ENCODE results near the gene HELZ2.
A peak's percentile ranks its signal among the peaks of the same experiment; 100 is the strongest.
"Not testable (repeated sequence)": the region's sequence is repeated elsewhere in the genome, so short reads cannot be mapped to it uniquely, and the experiment has no call there.

Gene HELZ2

DNA sequence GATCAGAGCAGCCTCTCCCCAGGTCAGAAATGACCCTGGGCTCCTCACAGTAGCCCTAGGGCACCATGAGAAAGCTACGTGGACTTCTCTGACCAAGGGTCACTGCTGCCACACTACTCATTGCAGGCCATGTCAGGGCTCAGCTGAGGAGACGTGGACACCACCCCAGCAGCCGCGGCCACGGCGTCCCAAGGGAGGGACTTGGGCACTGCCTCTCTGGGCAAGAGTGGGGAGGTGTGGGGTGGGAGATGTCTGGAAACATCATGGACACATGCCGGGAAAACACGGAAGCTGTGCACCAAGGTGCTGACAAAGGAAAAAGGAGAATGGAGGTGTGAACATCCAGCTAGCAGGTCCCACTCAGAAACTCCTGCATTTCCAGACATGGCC lies 43.8 kb upstream of the HELZ2 start:
- no peak for TF ChIP-seq ZFX (IDR thresholded peaks at IDR 0.05; ENCODE audit: borderline replicate concordance)
- TF ChIP-seq, protein P1, sequence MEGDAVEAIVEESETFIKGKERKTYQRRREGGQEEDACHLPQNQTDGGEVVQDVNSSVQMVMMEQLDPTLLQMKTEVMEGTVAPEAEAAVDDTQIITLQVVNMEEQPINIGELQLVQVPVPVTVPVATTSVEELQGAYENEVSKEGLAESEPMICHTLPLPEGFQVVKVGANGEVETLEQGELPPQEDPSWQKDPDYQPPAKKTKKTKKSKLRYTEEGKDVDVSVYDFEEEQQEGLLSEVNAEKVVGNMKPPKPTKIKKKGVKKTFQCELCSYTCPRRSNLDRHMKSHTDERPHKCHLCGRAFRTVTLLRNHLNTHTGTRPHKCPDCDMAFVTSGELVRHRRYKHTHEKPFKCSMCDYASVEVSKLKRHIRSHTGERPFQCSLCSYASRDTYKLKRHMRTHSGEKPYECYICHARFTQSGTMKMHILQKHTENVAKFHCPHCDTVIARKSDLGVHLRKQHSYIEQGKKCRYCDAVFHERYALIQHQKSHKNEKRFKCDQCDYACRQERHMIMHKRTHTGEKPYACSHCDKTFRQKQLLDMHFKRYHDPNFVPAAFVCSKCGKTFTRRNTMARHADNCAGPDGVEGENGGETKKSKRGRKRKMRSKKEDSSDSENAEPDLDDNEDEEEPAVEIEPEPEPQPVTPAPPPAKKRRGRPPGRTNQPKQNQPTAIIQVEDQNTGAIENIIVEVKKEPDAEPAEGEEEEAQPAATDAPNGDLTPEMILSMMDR (IDR thresholded peaks at IDR 0.05): no peak
- H3K27ac ChIP-seq: no peak overlapping the region

DNA sequence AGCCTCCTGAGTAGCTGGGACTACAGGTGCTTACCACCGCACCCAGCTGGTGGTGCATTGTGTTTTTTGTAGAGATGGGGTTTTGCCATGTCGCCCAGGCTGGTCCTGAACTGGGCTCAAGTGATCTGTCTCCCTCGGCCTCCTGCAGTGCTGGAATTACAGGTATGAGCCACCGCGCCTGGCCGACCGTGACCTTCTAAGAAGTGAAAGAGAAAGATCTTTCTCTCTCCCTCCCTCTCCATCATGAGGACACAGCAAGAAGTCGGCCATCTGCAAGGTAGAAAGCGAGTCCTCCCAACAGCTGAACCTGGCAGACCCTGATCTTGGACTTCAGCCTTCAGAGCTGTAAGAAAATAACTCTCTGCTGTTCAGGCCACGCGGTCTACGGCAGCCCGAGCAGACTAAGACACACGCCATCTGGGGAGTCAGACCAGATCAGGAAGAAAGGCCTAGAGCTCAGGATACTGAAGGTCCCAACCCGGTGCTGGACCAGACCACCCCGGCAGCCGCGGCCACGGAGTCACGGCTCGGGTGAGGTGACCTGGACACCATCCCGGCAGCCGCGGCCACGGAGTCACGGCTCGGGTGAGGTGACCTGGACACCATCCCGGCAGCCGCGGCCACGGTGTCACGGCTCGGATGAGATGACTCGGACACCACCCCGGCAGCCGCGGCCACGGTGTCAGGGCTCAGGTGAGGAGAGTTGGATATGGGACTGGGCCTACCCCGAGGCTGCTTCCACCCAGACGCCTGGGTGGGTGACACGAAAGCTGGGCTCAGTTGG lies 43.2 kb upstream of the HELZ2 start:
- TF ChIP-seq, protein P1 (IDR thresholded peaks at IDR 0.05): no peak
- no peak for TF ChIP-seq ZFX (IDR thresholded peaks at IDR 0.05; ENCODE audit: borderline replicate concordance)
- H3K27ac ChIP-seq: no peak overlapping the region

DNA sequence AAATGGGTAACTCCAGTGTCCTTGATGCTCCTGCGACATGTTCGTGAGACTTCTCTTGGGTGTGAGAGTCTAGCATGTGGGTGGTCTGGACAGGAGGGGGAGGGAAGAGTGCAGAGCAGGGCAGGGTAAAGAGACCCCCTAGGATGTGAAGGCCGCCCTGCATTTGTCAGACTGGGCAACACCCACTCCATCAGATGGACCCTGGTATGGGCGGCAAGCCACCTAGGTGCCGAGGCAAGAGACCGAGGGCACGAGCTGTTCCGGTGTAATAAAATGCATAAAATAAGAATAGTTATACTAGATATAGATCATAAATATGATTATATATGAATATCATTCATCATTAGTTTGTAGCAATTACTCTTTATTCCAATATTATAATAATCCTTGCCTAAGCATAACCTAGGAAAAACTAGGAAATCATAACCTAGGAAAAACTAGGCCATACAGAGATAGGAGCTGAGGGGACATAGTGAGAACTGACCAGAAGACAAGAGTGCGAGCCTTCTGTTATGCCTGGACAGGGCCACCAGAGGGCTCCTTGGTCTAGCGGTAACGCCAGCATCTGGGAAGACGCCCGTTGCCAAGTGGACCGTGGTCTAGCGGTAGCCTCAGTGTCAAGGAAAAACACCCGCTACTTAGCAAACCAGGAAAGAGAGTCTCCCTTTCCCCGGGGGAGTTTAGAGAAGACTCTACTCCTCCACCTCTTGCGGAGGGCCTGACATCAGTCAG lies 40.0 kb upstream of the HELZ2 start:
- H3K27ac ChIP-seq: not testable (repeated sequence)
- TF ChIP-seq, protein P1 (IDR thresholded peaks at IDR 0.05): peak; percentile 48

DNA sequence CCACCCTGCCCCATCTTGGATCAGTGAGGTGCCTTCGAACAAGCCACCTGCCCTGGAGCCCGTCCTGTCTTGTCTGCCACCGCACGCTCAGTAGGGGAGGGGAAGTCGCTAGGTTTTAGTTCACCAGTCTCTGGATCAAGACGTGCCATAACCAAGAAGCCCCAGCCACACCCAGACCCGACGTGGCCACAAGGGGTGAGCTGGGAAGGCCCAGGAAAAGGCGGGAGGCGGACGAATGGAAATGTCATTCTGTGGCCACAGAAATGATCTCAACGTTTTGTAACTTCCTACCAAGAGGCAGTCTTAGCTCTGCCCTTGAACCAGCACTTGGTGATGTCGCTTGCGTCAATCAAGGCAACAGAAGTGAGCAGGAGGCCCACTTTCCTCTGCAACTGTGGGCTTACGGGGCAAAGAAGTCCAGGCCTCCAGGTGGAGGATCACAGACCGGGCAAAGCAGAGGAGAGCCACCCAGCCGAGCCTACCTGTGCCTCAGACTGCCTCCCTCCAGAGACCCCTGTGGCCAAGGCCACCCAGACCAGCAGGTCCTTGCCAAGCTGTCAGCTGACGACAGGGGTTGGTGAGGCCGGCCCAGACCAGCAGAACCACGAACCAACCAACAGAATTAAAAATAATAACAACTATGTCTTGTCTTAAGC lies 38.4 kb upstream of the HELZ2 start:
- no peak for TF ChIP-seq ZFX (IDR thresholded peaks at IDR 0.05; ENCODE audit: borderline replicate concordance)
- TF ChIP-seq, protein P1 (IDR thresholded peaks at IDR 0.05): no peak
- H3K27ac ChIP-seq: no peak overlapping the region

DNA sequence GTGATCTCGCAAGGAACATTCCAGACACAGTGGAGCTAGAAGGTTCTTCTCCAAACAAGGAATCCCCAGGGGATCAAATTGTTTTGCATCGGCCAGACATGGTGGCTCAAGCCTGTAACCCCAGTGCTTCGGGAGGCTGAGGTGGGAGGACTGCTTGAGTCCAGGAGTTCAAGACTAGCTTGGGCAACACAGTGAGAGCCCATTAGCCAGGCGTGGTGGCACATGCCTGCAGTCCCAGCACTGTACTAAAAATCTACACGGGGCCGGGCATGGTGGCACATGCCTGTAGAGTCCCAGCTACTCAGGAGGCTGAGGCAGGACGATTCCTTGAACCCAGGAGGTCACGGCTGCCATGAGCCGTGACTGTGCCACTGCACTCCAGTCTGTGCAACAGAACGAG lies 37.6 kb upstream of the HELZ2 start:
- H3K27ac ChIP-seq: no peak overlapping the region
- TF ChIP-seq ZFX (IDR thresholded peaks at IDR 0.05; ENCODE audit: borderline replicate concordance): no peak
- TF ChIP-seq, protein P1 (IDR thresholded peaks at IDR 0.05): no peak

DNA sequence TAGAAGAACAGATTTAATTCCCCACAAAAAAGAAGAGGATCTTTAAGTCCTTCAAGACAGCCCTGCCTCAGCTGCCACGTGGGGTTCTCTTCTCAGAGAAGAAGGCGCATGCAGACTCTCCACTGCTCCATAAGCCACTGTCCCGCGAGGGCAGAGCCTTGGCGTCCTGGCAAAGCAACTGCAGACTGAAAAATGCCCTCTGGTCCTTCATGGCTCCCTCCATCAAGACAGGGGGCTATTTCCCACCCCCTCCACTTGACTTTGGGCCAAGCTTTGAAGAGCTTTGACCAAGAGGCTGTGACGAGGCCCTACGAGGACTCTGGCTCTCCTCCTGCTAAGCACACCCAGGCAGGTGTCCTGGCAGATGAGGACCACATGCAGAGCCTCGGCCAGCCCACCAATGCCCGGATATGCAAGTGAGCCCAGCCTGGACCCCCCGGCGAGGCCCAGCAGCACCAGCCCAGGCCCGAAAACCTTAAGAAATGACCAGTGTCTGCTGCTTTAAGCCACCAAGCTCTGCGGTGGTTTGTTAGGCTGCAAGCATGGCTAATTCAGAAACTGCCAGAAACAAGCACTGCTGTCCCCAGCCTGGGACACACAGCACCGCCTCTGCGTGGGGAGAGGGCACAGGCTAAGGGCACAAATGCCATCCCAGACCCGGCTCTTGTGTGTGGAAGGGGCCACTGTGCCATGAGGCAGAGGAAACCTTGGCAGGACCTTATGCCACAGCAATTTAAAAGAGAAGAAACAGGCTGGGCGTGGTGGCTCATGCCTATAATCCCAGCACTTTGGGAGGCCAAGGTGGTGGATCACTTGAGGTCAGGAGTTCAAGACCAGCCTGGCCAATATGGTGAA lies 36.8 kb upstream of the HELZ2 start:
- TF ChIP-seq, protein P1 (IDR thresholded peaks at IDR 0.05): no peak
- no peak for TF ChIP-seq ZFX (IDR thresholded peaks at IDR 0.05; ENCODE audit: borderline replicate concordance)
- no peak overlapping the region for H3K27ac ChIP-seq
